K562 (cell line): ENCODE data around the gene AP5Z1. TPM values are rescaled to one million over a fixed set of nuclear protein-coding genes. Genes with fewer than 3 reads are reported as not detected.
A peak's percentile ranks its signal among the peaks of the same experiment; 100 is the strongest.

ENCODE experiments used
- ATF6 ChIP-seq: sonication (generic); formaldehyde crosslinking; IDR thresholded peaks from 2 replicates; pipeline ENCODE4 v1.4.0; 2020; ENCODE audit warnings: mild to moderate bottlenecking, missing genetic modification reagents
- ATF7 ChIP-seq: fragments of 450-650 bp; IDR thresholded peaks from 2 replicates; pipeline ENCODE4 v1.7.1; 2014; ENCODE audit warnings: mild to moderate bottlenecking, moderate library complexity
- CAMTA2 ChIP-seq: fragments of 250-450 bp; sonication (Bioruptor Pico); conservative IDR thresholded peaks from 2 replicates; pipeline ENCODE4 v1.5.1; 2022
- KAT2B ChIP-seq: IDR thresholded peaks from one replicate; pipeline ENCODE4 v1.6.1; 2012; ENCODE audit warnings: low read depth, mild to moderate bottlenecking, control low read depth, inconsistent platforms, low read length, moderate library complexity
- KLF16 ChIP-seq: IDR thresholded peaks from 2 replicates; pipeline ENCODE4 v1.6.1; 2016; ENCODE audit warnings: antibody characterized with exemption
- MAFG ChIP-seq: fragments of 450-650 bp; conservative IDR thresholded peaks from 2 replicates; pipeline ENCODE4 v1.6.1; 2016; ENCODE audit warnings: missing genetic modification characterization, missing compliant biosample characterization
- MLLT1 ChIP-seq, 2 experiments: fragments of 450-650 bp; IDR thresholded peaks; 2 replicates each; pipeline ENCODE4 v1.6.1; 2016
- NR2F6 ChIP-seq: fragments of 450-650 bp; formaldehyde crosslinking; IDR thresholded peaks from 2 replicates; pipeline ENCODE4 v1.4.0; 2020; ENCODE audit warnings: mild to moderate bottlenecking
- NRF1 ChIP-seq, 2 experiments: fragments of 450-650 bp; IDR thresholded peaks in 1 of 2; conservative IDR thresholded peaks in 1 of 2; 2 replicates each; pipeline ENCODE4 v1.6.1; 2014; ENCODE audit warnings: mild to moderate bottlenecking in 2 of 2
- PHF20 ChIP-seq: fragments of 450-650 bp; IDR thresholded peaks from 2 replicates; pipeline ENCODE4 v1.6.1; 2018; ENCODE audit not compliant: partially characterized antibody
- SMAD2 ChIP-seq: fragments of 150-350 bp; IDR thresholded peaks from 2 replicates; pipeline ENCODE4 v1.6.1; 2014; ENCODE audit warnings: low read depth, mild to moderate bottlenecking, low read length
- TAF9B ChIP-seq: fragments of 450-650 bp; IDR thresholded peaks from 2 replicates; pipeline ENCODE4 v1.6.1; 2018; ENCODE audit warnings: mild to moderate bottlenecking; ENCODE audit not compliant: partially characterized antibody
- ZBTB9 ChIP-seq: fragments of 450-650 bp; formaldehyde crosslinking; IDR thresholded peaks from 2 replicates; pipeline ENCODE4 v1.4.0; 2020; ENCODE audit warnings: mild to moderate bottlenecking, moderate library complexity
- ZC3H11A ChIP-seq: IDR thresholded peaks from 2 replicates; pipeline ENCODE4 v1.6.1; 2012; ENCODE audit warnings: low read depth, low read length, improper control_type of control experiment
- ZNF668 ChIP-seq: fragments of 250-450 bp; sonication (Bioruptor Pico); IDR thresholded peaks from 2 replicates; pipeline ENCODE4 v1.8.0; 2022; ENCODE audit warnings: mild to moderate bottlenecking, inconsistent platforms
- ZSCAN29 ChIP-seq: fragments of 450-650 bp; IDR thresholded peaks from 2 replicates; pipeline ENCODE4 v1.6.1; 2017
- polyA plus RNA-seq, 8 experiments: library from polyadenylated mRNA; depleted of rRNA in 4 of 8; stranded (reverse) in 5 of 8; unstranded in 3 of 8; fragments of >200 nt; fragmentation: Nextera tagmentation in 2 of 8; fragmentation: Illumina TruSeq in 1 of 8; extraction: Ambion mirVana in 2 of 8; extraction: Trizol in 1 of 8; gene quantifications; 2 replicates each; pipeline versions ENCODE4 v1.2.1 to v1.2.3, GENCODE V29; 2011 to 2014; ENCODE audit warnings: inconsistent platforms in 1 of 8, missing spikeins in 1 of 8
- total RNA-seq, 7 experiments: library from RNA; depleted of rRNA in 6 of 7; stranded (reverse); fragments of >200 nt in 6 of 7; fragmentation: Illumina TruSeq in 2 of 7; extraction: Trizol in 2 of 7; gene quantifications; 2 replicates each; pipeline versions ENCODE4 v1.2.1 to v1.2.3, GENCODE V29; 2011 to 2021; ENCODE audit warnings: low replicate concordance in 1 of 7
- TF ChIP-seq, protein P1 (sequence below): sonication (generic); formaldehyde crosslinking; IDR thresholded peaks from 2 replicates; pipeline ENCODE4 v1.8.1; 2023; ENCODE audit warnings: mild to moderate bottlenecking, missing genetic modification reagents
- TF ChIP-seq, protein P2 (sequence below): fragments of 250-450 bp; sonication (Bioruptor Pico); IDR thresholded peaks from 2 replicates; pipeline ENCODE4 v1.5.0; 2021
- TF ChIP-seq, protein P3 (sequence below): fragments of 200-400 bp; formaldehyde crosslinking; IDR thresholded peaks from 2 replicates; pipeline ENCODE4 v1.6.1; 2017; ENCODE audit warnings: mild to moderate bottlenecking, low read depth, low read length, moderate library complexity

The AP5Z1 gene
- total and polyA plus RNA-seq, 9 of the 15 experiments (the other 6 are each of a cell fraction or from before 2014, with no cell fraction given) = 0.06 to 31.1 (median 6.4) TPM

DNA sequence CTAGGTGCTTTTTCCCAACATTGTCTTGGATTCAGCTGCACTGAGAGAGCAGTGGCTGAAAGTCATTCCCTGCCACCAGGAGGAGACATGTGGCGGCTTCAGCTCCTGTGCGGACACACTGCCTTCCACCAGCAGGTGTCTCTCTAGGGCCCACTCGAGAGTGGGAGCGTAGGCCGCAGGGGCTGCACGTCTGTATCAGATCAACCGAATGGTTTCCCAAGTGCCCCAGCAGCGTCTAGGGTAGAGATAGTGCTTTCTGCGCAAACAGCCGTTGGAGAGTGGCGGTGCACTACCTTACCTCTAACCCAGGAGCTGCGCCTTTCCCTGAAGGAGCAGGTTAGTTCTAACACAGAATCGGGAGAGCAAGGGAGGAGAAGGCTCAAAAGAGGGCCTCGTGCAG is 54.8 kb downstream of the AP5Z1 start (continued):
- TF ChIP-seq, protein P1, sequence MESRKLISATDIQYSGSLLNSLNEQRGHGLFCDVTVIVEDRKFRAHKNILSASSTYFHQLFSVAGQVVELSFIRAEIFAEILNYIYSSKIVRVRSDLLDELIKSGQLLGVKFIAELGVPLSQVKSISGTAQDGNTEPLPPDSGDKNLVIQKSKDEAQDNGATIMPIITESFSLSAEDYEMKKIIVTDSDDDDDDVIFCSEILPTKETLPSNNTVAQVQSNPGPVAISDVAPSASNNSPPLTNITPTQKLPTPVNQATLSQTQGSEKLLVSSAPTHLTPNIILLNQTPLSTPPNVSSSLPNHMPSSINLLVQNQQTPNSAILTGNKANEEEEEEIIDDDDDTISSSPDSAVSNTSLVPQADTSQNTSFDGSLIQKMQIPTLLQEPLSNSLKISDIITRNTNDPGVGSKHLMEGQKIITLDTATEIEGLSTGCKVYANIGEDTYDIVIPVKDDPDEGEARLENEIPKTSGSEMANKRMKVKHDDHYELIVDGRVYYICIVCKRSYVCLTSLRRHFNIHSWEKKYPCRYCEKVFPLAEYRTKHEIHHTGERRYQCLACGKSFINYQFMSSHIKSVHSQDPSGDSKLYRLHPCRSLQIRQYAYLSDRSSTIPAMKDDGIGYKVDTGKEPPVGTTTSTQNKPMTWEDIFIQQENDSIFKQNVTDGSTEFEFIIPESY = peak; percentile 100
- no peak for TF ChIP-seq KAT2B
- no peak for TF ChIP-seq TAF9B
- TF ChIP-seq NRF1 (conservative IDR thresholded peaks at IDR 0.05 in 1 of 2, IDR thresholded peaks at IDR 0.05 in 1 of 2) = peak; percentile 39 to 59; a peak in 3 of 4 replicates
- TF ChIP-seq ATF7 = peak; percentile 32; the same call in 1 of the 2 replicates
- TF ChIP-seq ZC3H11A = no peak
- TF ChIP-seq ZNF668 (CRISPR knock-in tag) = no peak
- TF ChIP-seq PHF20 = no peak
- no peak for TF ChIP-seq NR2F6 (CRISPR knock-in tag)
- TF ChIP-seq MAFG (tag) = no peak
- TF ChIP-seq, protein P2, sequence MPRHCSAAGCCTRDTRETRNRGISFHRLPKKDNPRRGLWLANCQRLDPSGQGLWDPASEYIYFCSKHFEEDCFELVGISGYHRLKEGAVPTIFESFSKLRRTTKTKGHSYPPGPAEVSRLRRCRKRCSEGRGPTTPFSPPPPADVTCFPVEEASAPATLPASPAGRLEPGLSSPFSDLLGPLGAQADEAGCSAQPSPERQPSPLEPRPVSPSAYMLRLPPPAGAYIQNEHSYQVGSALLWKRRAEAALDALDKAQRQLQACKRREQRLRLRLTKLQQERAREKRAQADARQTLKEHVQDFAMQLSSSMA (CRISPR knock-in tag) = no peak
- peak; percentile 83 for TF ChIP-seq ATF6 (CRISPR knock-in tag)
- TF ChIP-seq CAMTA2 (CRISPR knock-in tag) = no peak
- TF ChIP-seq MLLT1 (IDR thresholded peaks at IDR 0.05) = no peak
- TF ChIP-seq KLF16 = peak; percentile 48; the same call in 1 of the 2 replicates
- TF ChIP-seq, protein P3, sequence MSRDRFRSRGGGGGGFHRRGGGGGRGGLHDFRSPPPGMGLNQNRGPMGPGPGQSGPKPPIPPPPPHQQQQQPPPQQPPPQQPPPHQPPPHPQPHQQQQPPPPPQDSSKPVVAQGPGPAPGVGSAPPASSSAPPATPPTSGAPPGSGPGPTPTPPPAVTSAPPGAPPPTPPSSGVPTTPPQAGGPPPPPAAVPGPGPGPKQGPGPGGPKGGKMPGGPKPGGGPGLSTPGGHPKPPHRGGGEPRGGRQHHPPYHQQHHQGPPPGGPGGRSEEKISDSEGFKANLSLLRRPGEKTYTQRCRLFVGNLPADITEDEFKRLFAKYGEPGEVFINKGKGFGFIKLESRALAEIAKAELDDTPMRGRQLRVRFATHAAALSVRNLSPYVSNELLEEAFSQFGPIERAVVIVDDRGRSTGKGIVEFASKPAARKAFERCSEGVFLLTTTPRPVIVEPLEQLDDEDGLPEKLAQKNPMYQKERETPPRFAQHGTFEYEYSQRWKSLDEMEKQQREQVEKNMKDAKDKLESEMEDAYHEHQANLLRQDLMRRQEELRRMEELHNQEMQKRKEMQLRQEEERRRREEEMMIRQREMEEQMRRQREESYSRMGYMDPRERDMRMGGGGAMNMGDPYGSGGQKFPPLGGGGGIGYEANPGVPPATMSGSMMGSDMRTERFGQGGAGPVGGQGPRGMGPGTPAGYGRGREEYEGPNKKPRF = no peak
- TF ChIP-seq ZBTB9 (CRISPR knock-in tag) = no peak
- TF ChIP-seq SMAD2 = no peak
- no peak for TF ChIP-seq ZSCAN29
